Suppressor macrophage treated with lipopolysaccharide for 1 hour (primary cell): ENCODE results near the gene SIRT5.

Source experiments
- DNase-seq, 3 donors: peaks; one replicate each; pipeline ENCODE4 v3.0.0-alpha.2; 2020 to 2022

SIRT5 gene

DNA sequence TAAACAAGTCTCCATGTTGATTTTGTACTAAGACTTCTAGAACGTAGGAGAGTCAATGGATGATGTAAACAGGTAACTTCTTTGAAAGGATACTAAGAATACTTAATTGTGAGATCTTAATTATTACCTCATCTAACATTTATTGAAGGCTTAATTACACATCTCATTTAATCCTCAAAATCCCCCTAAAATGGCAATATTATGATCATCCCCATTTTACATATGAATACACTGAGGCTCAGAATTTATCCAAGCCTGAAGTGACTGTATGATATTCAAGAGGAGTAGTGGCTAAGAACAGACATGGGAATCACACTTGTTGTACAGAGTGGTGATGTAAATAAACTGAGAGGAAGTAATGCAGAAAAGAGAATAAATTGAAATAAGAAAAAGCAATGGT, 63.6 kb downstream of the SIRT5 start:
- no peak for DNase-seq

DNA sequence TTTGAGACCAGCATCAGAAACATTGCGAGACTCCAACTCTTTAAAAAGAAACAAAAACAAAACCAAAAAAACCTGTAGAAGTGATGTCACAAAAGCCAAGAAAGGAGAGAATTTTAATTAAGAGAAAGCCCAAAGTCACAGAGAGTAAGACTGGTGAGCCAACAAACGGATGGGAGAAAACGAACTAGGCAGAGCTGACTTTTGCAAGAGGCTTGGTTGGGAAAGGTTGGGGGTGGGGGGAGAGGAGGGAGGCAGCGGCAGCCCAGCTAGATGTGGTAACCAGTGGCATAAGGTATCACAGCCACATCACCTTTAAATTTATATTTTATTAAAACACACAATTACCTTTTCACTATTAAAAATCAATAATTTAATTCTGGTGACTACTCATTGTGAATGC, 64.2 kb downstream of the SIRT5 start:
- no peak for DNase-seq

DNA sequence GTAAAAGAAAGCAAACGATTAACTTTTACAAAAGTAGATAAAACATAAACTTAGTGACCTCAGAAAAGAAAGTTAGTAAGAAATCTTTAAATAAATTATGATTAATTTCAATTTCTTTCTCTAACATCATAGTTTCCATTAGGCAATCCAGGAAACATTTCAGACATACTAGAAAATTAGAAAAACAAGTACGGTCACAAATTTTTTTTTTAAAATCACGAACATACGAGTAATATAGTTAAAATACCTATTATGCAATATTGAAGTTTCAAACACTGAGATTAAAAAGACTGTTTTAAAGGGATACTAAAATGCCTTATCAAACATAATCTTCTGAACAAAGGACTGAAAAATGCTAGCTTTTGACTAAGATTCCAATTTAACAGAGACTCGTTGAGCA, 66.9 kb downstream of the SIRT5 start:
- peak in 2 of 3 donors; percentile 53 to 61 for DNase-seq

DNA sequence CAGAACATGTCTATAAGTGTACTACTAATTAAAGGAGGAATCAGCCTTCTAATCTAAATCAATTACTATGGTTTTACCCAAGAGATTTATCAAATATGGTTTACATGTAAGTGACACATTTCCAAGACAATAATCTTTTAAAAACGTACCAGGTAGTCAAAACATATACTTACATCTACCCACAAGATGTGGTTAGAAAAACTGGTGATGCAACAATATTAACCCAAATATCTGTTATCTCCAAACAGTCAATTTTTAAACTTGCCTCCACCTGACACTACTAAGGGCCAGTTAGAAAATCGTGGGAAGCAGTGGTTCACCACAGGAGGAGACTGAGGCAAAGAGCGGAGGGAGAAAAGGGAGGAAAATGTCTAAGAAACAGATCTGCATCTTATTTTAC, 68.7 kb downstream of the SIRT5 start:
- DNase-seq, result no peak

DNA sequence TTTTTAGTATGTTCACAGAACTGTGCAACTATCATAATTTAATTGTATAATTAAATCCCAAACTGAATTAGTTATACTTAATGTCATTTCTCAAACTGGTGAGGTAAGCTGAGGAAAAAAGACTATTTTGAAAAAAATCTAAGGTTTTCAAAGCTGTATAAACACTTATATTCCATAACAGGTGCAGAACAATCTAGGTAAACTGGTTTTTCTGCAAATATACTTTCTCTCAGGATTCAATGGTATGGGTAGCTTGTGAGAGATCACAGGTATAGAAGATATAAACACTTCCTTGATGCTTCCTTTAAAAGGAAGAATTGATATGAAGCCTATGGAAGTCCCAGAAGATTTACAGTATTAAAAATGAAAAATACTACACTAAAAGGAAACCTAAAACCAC, 74.4 kb downstream of the SIRT5 start:
- DNase-seq, result no peak

DNA sequence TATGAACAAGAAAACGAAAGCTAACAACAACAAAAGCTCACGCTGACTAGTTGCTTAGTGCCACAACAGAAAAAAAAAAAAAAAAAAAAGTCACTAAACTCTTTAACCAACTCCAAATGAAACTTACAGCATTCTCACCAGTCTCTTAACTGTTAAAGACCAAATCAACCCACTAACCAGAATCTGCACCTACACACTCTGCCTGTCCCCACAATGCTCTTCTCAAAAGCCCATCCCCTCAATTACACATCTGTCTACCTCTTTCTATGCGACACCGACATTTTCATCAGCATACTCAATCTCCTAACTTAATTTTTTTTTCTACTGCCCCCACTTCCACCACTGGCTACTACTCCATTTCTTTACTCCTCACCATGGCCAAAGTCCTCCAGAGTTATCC, 75.0 kb downstream of the SIRT5 start:
- DNase-seq, result no peak

DNA sequence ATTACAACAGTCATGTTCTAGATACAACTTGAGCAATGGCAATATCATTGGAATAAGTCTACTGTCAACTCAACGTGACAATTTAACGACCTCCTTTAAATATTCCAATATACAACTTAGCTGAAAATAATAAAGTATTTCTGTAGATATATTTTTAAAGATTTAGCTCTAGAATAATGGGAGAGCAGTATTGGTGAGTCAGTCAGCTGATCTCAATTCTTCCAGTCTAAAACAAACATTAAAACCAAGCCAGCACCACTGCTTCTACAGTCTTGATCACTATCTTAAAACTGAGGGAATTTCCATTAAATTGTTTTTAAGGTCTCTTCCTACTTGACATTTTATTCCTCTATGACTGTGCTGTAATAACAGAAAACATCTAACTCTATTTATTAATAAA, 78.9 kb downstream of the SIRT5 start:
- no peak for DNase-seq

DNA sequence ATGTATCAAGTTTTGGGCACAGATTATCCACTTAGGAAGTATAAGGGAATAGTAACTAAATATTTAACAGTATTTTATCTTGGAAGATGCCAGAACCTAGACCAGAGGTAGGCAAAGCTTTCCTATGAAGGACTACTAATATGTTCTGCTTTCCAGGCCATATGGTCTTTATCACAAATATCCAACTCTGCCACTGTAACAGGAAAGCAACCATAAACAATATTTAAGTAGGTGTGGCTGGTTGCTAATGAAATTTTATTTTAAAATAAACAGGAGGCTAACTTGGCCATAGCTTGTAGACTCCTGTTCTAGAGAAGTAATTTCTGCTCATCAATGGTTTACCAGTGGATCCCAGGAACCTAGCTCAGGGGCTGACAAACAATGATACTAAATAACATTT, 80.1 kb downstream of the SIRT5 start:
- no peak for DNase-seq

DNA sequence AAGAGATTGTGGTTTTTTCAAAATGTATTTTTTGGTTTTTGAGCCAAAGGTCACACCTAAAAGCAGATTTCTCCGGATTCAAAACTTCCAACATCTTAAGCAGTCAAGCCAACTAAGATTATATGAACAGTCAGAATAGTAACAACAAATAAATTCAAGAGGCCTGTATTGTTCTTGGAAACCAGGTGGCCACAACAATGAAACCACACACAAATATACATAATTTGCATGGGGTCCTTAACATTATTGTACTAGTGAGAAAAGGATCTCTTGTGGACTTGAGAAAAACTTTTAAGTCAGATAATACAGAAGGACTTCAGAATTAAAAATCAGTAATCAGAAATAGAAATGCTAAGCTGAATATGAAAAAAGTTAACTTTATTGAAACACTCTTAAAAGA, 81.3 kb downstream of the SIRT5 start:
- no peak for DNase-seq

DNA sequence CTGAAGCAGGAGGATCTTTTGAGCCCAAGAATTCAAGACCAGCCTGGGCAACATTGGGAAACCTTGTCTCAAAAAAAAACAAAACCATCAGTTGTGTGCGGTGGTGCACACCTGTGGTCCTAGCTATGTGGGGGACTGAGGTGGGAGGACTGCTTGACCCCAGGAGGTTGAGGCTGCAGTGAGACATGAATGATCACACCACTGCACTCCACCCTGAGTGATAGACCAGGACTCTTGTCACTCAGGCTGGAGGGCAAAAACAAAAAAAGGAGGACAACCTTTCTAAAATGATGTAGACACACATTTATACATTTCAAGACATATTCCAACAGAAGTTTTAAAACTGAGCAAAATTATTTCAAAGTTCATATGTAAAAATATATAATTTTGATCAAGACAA, 85.9 kb downstream of the SIRT5 start:
- no peak for DNase-seq

DNA sequence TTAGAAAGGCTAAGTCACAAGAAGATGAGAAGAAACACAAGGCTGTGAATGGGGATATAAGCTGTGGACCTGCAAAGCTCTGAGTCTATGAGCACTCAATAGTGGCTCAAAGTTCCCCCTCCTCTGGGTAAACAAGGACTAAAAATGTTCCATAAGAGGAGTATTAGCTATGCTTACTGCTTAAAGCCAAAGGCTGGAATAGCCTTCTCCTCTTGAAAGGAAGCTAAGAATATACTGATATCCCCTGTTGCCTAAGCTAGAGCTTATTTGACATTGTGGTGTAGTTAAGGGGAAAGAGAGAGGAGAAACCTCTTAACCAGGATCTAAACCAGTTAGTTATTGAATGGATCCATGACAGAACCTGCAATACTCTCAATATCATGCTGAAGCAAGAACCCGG, 86.5 kb downstream of the SIRT5 start:
- DNase-seq, result no peak

DNA sequence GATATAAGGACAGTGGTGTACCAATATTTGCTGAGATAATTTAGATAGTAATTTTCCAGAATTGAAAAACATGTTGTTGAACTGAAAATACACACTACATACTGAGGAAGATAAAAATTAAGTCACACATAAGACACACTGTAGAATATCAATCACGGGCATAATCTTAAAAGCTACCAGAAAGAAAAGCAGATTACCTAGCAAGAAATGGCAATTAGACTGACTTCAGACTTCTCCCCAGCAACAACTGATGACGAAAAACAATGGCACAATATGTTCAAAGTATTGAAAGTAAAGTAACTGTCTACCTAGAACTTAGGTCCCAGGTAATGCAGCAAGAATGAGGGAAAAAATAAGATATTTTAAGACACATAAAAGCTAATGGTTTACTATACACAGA, 87.2 kb downstream of the SIRT5 start:
- no peak for DNase-seq

DNA sequence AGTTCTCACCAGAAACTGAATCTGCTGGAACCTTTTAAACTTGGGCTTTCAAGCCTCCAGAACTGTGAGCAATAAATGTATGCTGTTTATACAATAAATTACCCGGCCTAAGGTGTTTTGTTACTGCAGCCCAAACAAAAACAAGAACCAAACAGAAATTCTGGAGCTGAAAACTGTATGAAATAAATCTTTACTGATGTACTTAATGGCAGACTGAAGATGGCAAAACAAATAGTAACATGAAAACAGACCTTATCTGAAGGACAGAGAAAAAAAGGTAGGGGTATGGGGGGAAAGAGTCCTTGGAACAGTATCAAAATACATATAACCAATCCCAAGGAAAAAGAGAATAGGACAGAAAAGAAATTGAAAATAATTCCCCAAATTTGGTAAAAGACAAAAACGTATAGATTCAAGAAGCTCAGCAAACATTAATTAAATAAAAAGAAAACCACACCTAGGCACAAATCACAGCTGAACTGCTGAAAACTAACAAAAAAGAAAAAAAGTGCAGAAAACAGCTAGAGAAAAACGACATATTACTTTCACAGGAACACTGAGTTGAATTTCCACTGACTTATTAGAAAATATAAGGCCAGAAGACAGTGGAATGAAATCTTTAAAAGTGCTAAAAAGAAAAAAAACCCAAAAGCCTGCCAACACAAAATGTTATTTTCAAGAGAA, 88.4 kb downstream of the SIRT5 start:
- no peak for DNase-seq

DNA sequence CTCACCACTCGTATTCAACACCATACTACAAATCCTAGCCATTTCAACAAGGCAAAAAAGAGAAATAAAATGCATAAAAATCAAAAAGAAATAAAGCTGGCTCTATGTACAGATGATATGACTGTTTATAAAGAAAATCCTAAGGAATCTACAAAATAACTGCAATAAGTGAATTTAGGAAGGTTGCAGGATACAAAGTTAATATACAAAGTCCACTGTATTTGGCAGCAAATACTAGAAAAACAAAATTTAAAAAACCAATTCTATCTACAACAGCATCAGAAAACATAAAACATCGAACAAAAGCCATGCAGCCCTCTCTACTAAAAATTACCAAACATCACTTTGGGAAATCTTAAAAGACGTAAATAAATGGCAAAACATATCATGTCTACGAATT, 89.6 kb downstream of the SIRT5 start:
- DNase-seq, result no peak
